22Rv1 (cell line): Measurements from ENCODE around the gene HNRNPA1.

ENCODE experiments used
- CTCF ChIP-seq: fragments of 450-650 bp; IDR thresholded peaks from 2 replicates; pipeline ENCODE4 v1.5.1; 2017; ENCODE audit warnings: mild to moderate bottlenecking
- ZFX ChIP-seq: fragments of 450-650 bp; IDR thresholded peaks from 2 replicates; pipeline ENCODE4 v1.6.1; 2017; ENCODE audit warnings: antibody characterized with exemption, borderline replicate concordance

GRCh38 chr12:54331461-54331860 lies 50.9 kb downstream of the HNRNPA1 start:
- TF ChIP-seq CTCF (no peak), ZFX (no peak)
